ENCODE results near the gene ID1. TPM values are rescaled to one million over a fixed set of nuclear protein-coding genes. Genes with fewer than 3 reads are reported as not detected.

The ID1 gene
- total RNA-seq, 1 experiment from 2014 or later = 35.7 TPM

DNA sequence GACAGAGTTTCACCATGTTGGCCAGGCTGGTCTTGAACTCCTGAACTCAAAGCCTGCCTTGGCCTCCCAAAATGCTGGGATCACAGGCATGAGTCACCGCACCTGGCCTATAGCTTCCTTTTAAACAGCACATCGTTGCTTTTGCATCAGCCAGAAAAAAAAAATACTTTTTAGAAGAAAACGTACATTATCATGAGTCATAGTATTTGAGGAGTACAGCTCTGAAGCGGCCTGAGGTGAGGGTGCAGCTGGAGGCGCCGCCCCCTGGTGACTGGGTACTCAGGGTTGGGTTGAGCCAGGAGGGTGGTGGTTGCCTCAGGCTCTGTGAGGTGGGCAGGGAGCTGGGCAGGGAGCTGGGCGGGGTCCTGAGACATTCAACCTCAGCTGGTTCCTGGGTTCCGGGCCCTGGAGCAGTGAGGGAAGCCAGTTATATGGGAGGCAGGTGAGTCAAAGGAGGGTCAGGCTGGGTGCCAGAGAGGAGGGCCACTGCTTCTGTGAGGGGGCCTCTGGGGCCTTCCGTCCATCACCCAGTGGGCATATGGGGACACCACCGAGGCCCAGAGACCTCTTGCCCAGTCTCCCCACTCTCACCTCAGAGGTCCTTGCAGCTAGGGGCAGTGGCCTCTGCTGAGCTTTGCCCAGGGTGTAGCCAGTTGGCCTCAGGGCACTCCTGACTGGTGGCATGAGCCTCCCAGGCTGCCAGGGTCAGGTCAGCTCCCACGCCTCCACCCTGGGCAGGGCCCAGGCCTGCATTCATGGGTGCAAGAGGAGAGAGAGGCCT, 11.7 kb upstream of the ID1 start:
- ChIA-PET CTCF (interaction anchor here (0.5 to 4.8 kb wide), 20 partner anchors 9 to 205 kb away, joined by 3 to 79 read pairs (median 5); partner anchors contain the start of gene ID1), POLR2A (interaction anchor here (0.7 to 4.2 kb wide), 18 partner anchors 8 to 518 kb away, joined by 3 to 236 read pairs (median 8); partner anchors contain the start of genes ID1 and TPX2)
- TF ChIP-seq, protein P1, sequence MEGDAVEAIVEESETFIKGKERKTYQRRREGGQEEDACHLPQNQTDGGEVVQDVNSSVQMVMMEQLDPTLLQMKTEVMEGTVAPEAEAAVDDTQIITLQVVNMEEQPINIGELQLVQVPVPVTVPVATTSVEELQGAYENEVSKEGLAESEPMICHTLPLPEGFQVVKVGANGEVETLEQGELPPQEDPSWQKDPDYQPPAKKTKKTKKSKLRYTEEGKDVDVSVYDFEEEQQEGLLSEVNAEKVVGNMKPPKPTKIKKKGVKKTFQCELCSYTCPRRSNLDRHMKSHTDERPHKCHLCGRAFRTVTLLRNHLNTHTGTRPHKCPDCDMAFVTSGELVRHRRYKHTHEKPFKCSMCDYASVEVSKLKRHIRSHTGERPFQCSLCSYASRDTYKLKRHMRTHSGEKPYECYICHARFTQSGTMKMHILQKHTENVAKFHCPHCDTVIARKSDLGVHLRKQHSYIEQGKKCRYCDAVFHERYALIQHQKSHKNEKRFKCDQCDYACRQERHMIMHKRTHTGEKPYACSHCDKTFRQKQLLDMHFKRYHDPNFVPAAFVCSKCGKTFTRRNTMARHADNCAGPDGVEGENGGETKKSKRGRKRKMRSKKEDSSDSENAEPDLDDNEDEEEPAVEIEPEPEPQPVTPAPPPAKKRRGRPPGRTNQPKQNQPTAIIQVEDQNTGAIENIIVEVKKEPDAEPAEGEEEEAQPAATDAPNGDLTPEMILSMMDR (IDR thresholded peaks at IDR 0.05; ENCODE audit: unreplicated experiment) = no peak
- peaks cover 31% of the 10 kb centered on the region for H3K4me1 Mint-ChIP-seq (ENCODE audit: insufficient read depth, unreplicated experiment)
- peak; percentile 99 for DNase-seq (ENCODE audit: unreplicated experiment)
- no peaks in the 10 kb centered on the region for H3K9me3 Mint-ChIP-seq (ENCODE audit: unreplicated experiment)
- no peaks in the 10 kb centered on the region for H3K27me3 Mint-ChIP-seq (ENCODE audit: insufficient read depth, unreplicated experiment)
- peaks cover 23% of the 10 kb centered on the region for H3K36me3 Mint-ChIP-seq (ENCODE audit: insufficient read depth, unreplicated experiment)
- no TSS peak for BruUV-seq (replicated peaks)
- H3K4me3 Mint-ChIP-seq (ENCODE audit: unreplicated experiment) = peak overlapping the region; percentile 35
- H3K27ac Mint-ChIP-seq (ENCODE audit: low read depth, unreplicated experiment) = peak overlapping the region; percentile 61
- intact Hi-C loops (cut with micrococcal nuclease) = loop anchor here (1.0 to 2.0 kb wide), 3 partner anchors 13 to 20 kb away; no protein-coding TSS in a partner anchor

DNA sequence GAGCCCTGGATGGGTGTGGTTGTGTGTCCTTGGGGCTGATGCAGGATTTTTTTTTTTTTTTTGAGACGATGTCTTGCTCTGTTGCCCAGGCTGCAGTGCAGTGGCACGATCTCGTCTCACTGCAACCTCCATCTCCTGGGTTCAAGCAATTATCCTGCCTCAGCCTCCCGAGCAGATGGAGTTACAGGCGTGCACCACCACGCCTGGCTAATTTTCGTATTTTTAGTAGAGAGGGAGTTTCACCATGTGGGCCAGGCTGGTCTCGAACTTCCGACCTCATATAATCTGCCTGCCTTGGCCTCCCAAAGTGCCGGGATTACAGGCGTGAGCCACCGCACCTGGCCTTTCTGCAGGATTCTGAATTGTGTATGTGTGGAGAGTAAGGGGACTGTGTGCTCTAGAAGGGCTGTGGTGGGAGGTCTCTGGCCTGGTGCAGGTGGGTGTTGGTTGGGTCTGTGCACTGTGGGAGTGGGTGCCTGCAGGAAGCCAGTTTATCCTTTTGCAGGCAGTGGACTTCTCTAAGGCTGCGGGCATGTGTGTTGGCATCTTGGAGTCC, 11.0 kb upstream of the ID1 start:
- TF ChIP-seq, protein P1 (IDR thresholded peaks at IDR 0.05; ENCODE audit: unreplicated experiment) = no peak
- intact Hi-C loops (cut with micrococcal nuclease) = no loop called here
- BruUV-seq (replicated peaks) = TSS peak; percentile 28
- no peak for DNase-seq (ENCODE audit: unreplicated experiment)
- ChIA-PET POLR2A (interaction anchor here (0.9 to 4.2 kb wide), 15 partner anchors 12 to 145 kb away, joined by 3 to 236 read pairs (median 12); partner anchors contain the start of genes ID1 and TPX2), CTCF (interaction anchor here (0.5 to 25.4 kb wide), 17 partner anchors 8 to 130 kb away, joined by 3 to 1902 read pairs (median 9); partner anchors contain the start of gene ID1)
- peaks cover 22% of the 10 kb centered on the region for H3K36me3 Mint-ChIP-seq (ENCODE audit: insufficient read depth, unreplicated experiment)
- H3K4me1 Mint-ChIP-seq (ENCODE audit: insufficient read depth, unreplicated experiment) = peaks cover 28% of the 10 kb centered on the region
- no peaks in the 10 kb centered on the region for H3K27me3 Mint-ChIP-seq (ENCODE audit: insufficient read depth, unreplicated experiment)
- H3K4me3 Mint-ChIP-seq (ENCODE audit: unreplicated experiment) = peak overlapping the region; percentile 35
- H3K27ac Mint-ChIP-seq (ENCODE audit: low read depth, unreplicated experiment) = peak overlapping the region; percentile 61
- no peaks in the 10 kb centered on the region for H3K9me3 Mint-ChIP-seq (ENCODE audit: unreplicated experiment)

DNA sequence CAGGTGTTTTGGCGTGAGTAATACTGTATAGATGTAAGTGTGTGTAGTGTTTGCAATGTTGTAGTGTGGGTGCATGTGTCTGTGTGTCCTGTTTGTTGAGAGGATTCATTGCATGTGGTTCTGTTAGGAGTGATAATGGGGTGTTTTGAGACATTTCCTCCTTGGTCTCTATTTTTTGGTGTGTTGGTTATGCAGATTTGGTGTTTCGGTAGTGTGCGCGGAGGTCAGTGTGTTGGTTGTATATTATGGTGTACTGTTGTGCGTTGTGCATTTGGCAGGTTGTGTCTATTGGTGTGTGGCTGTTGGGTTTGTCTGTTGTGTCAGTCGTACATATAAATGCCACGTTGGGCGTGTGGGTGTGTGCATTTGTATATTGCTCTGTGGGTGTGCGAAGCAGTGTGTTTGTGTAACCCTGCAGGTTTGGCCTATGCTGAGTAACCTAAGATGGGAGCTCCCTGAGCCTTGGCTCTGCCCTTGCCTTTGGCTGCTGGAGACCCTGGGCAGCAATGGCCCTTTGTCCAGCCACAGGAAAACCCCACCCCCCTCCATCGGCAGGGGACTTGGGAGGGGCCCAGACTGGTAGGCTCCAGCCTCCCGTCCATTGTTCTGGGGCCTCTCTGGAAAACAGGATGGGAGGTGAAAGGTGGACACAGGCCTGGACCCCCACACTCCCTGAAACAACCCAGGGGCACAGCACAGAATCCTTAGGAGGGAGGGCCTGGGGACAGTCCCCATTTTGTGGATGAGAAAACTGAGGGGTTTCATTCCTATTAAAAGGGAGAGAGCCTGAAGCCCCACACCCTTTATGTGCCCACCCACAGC, 10.3 kb upstream of the ID1 start:
- peaks cover 28% of the 10 kb centered on the region for H3K4me1 Mint-ChIP-seq (ENCODE audit: insufficient read depth, unreplicated experiment)
- CTCF ChIA-PET = interaction anchor here (1.0 to 25.4 kb wide), 4 partner anchors 10 to 145 kb away, joined by 3 to 1902 read pairs (median 32); partner anchors contain the start of gene ID1
- no peaks in the 10 kb centered on the region for H3K9me3 Mint-ChIP-seq (ENCODE audit: unreplicated experiment)
- POLR2A ChIA-PET = interaction anchor here (2.0 to 3.7 kb wide), 4 partner anchors 13 to 34 kb away, joined by 12 to 203 read pairs (median 33); partner anchors contain the start of gene ID1
- peak overlapping the region; percentile 94 for H3K27ac Mint-ChIP-seq (ENCODE audit: low read depth, unreplicated experiment)
- intact Hi-C loops (cut with micrococcal nuclease) = no loop called here
- no peaks in the 10 kb centered on the region for H3K27me3 Mint-ChIP-seq (ENCODE audit: insufficient read depth, unreplicated experiment)
- peak overlapping the region; percentile 35 for H3K4me3 Mint-ChIP-seq (ENCODE audit: unreplicated experiment)
- BruUV-seq (replicated peaks) = no TSS peak
- H3K36me3 Mint-ChIP-seq (ENCODE audit: insufficient read depth, unreplicated experiment) = peaks cover 22% of the 10 kb centered on the region
- TF ChIP-seq, protein P1 (IDR thresholded peaks at IDR 0.05; ENCODE audit: unreplicated experiment) = no peak
- DNase-seq (ENCODE audit: unreplicated experiment) = no peak
